HCT116 (cell line): ENCODE measurements around the gene SETD1A. TPM values are rescaled to one million over a fixed set of nuclear protein-coding genes. Genes with fewer than 3 reads are reported as not detected.
A peak's percentile ranks its signal among the peaks of the same experiment; 100 is the strongest.

Source experiments
- ATAC-seq: fragments of 200-7000 bp; cut with Tn5 transposase; 2 replicates; pipeline ENCODE4 v1.9.1; 2020; ENCODE audit warnings: mild to moderate bottlenecking, moderate library complexity
- BruUV-seq: library from RNA; stranded (reverse); fragments of 400-500 nt; replicated peaks from 2 replicates; lab custom pipeline; 2021; lab: Mats Ljungman, UMichigan
- CTCF ChIA-PET: fragments of 300-600 bp; sonication (Branson Sonifier 250); formaldehyde crosslinking; loops from one replicate; lab custom pipeline; 2021; ENCODE audit warnings: antibody characterized with exemption; lab: Charles Lee
- POLR2A ChIA-PET: fragments of 300-600, 350-600 bp; sonication (Branson Sonifier 250); formaldehyde crosslinking; loops from one replicate; lab custom pipeline; 2021; ENCODE audit warnings: antibody characterized with exemption; lab: Charles Lee
- RAD21 ChIA-PET, 2 experiments: fragments of 300-600 bp; sonication (Branson Sonifier 250); formaldehyde crosslinking; loops; one replicate each; lab custom pipeline; 2023; ENCODE audit warnings: low total read pairs in 2 of 2; ENCODE audit not compliant: uncharacterized antibody in 2 of 2, unreplicated experiment in 2 of 2, low non-redundant PET in 1 of 2; lab: Charles Lee
- DNase-seq: peaks from one replicate; pipeline ENCODE4 v3.0.0-alpha.2; 2010; ENCODE audit warnings: low read depth, low spot score
- H2AFZ ChIP-seq: fragments of 200-600 bp; shearing (Covaris generic), sonication (generic); 2 replicates; pipeline ENCODE4 v1.6.1; 2017; ENCODE audit warnings: low read depth, mixed run types, mixed read lengths, antibody characterized with exemption, low read length; ENCODE audit not compliant: poor library complexity, severe bottlenecking
- H3K27ac ChIP-seq: 2 replicates; pipeline ENCODE4 v1.5.1; 2012; ENCODE audit warnings: low read depth, low read length
- H3K27me3 ChIP-seq: fragments of 200-600 bp; sonication (generic); 2 replicates; pipeline ENCODE4 v1.6.1; 2016; ENCODE audit warnings: mixed run types, low read length, mixed read lengths; ENCODE audit not compliant: insufficient read depth
- H3K36me3 ChIP-seq, 2 experiments: fragments of 200-500 bp in 1 of 2; fragments of 200-600 bp in 1 of 2; sonication (Bioruptor generic) in 1 of 2; sonication (generic) in 1 of 2; 2 replicates each; pipeline versions ENCODE4 v1.5.1 to v1.6.1; 2014 to 2016; ENCODE audit warnings: low read length in 2 of 2, inconsistent platforms in 1 of 2, mixed read lengths in 1 of 2, mixed run types in 1 of 2; ENCODE audit not compliant: insufficient read depth in 2 of 2, control insufficient read depth in 1 of 2
- H3K4me1 ChIP-seq, 2 experiments: fragments of 200-600 bp in 1 of 2; sonication (generic) in 1 of 2; 2 replicates each; pipeline versions ENCODE4 v1.5.1 to v1.6.1; 2012 to 2017; ENCODE audit warnings: low read length in 2 of 2, inconsistent platforms in 1 of 2, mild to moderate bottlenecking in 1 of 2, mixed read lengths in 1 of 2, mixed run types in 1 of 2, moderate library complexity in 1 of 2; ENCODE audit not compliant: insufficient read depth in 2 of 2, control insufficient read depth in 1 of 2
- H3K4me2 ChIP-seq: fragments of 200-600 bp; sonication (generic); 2 replicates; pipeline ENCODE4 v1.6.1; 2017; ENCODE audit warnings: mixed run types, low read length, mixed read lengths
- H3K4me3 ChIP-seq, 2 experiments: fragments of 200-600 bp in 1 of 2; sonication (generic) in 1 of 2; replicated peaks in 1 of 2; 2 replicates each; pipeline ENCODE4 v1.5.1; 2011 to 2016; ENCODE audit warnings: low read length in 2 of 2, control low read depth in 1 of 2, low read depth in 1 of 2, mild to moderate bottlenecking in 1 of 2, mixed read lengths in 1 of 2, mixed run types in 1 of 2
- H3K79me2 ChIP-seq: fragments of 200-600 bp; sonication (generic); 2 replicates; pipeline ENCODE4 v1.6.1; 2017; ENCODE audit warnings: mild to moderate bottlenecking, mixed run types, low read length, moderate library complexity, mixed read lengths; ENCODE audit not compliant: insufficient read depth
- H3K9ac ChIP-seq: fragments of 200-600 bp; sonication (generic); 2 replicates; pipeline ENCODE4 v1.6.1; 2016; ENCODE audit warnings: low read length, mixed read lengths
- H3K9me2 ChIP-seq: fragments of 200-600 bp; sonication (generic), shearing (Covaris generic); 2 replicates; pipeline ENCODE4 v1.6.1; 2017; ENCODE audit warnings: mixed run types, mild to moderate bottlenecking, moderate library complexity; ENCODE audit not compliant: insufficient read depth
- H3K9me3 ChIP-seq, 2 experiments: fragments of 200-500 bp in 1 of 2; fragments of 200-600 bp in 1 of 2; sonication (Bioruptor generic) in 1 of 2; sonication (generic) in 1 of 2; 2 replicates each; pipeline ENCODE4 v1.6.1; 2014 to 2017; ENCODE audit warnings: low read length in 2 of 2, mixed read lengths in 2 of 2, inconsistent platforms in 1 of 2, low read depth in 1 of 2, mild to moderate bottlenecking in 1 of 2, mixed run types in 1 of 2, moderate library complexity in 1 of 2; ENCODE audit not compliant: control insufficient read depth in 1 of 2, insufficient read depth in 1 of 2
- H4K20me1 ChIP-seq: fragments of 200-600 bp; sonication (generic), shearing (Covaris generic); 2 replicates; pipeline ENCODE4 v1.6.1; 2017; ENCODE audit warnings: mixed run types, mild to moderate bottlenecking, moderate library complexity; ENCODE audit not compliant: insufficient read depth
- ATF3 ChIP-seq: IDR thresholded peaks from 2 replicates; pipeline ENCODE4 v1.6.1; 2012
- CBX3 ChIP-seq: IDR thresholded peaks from 2 replicates; pipeline ENCODE4 v1.6.1; 2012; ENCODE audit warnings: low read depth
- CEBPB ChIP-seq: IDR thresholded peaks from 2 replicates; pipeline ENCODE4 v1.6.1; 2012; ENCODE audit warnings: low read depth
- CTCF ChIP-seq, 3 experiments: fragments of 200-600 bp in 1 of 3; sonication (generic) in 1 of 3; IDR thresholded peaks in 2 of 3; conservative IDR thresholded peaks in 1 of 3; 2 replicates each; pipeline ENCODE4 v1.5.1; 2012 to 2017; ENCODE audit warnings: low read depth in 2 of 3, low read length in 2 of 3, antibody characterized with exemption in 1 of 3, borderline replicate concordance in 1 of 3, control low read depth in 1 of 3, mild to moderate bottlenecking in 1 of 3, mixed read lengths in 1 of 3, mixed run types in 1 of 3, moderate library complexity in 1 of 3; ENCODE audit not compliant: insufficient read depth in 1 of 3
- EGR1 ChIP-seq: IDR thresholded peaks from 2 replicates; pipeline ENCODE4 v1.6.1; 2012; ENCODE audit warnings: low read depth
- ELF1 ChIP-seq: IDR thresholded peaks from 2 replicates; pipeline ENCODE4 v1.6.1; 2012; ENCODE audit warnings: low read depth, borderline replicate concordance
- FOSL1 ChIP-seq: IDR thresholded peaks from 2 replicates; pipeline ENCODE4 v1.6.1; 2012; ENCODE audit warnings: low read depth
- JUND ChIP-seq: IDR thresholded peaks from 2 replicates; pipeline ENCODE4 v1.6.1; 2012
- POLR2A ChIP-seq: IDR thresholded peaks from 2 replicates; pipeline ENCODE4 v1.7.0; 2011; ENCODE audit warnings: borderline replicate concordance; ENCODE audit not compliant: insufficient read depth, insufficient read length; ENCODE audit errors: extremely low read depth
- POLR2AphosphoS5 ChIP-seq: IDR thresholded peaks from 2 replicates; pipeline ENCODE4 v1.6.1; 2011; ENCODE audit warnings: mild to moderate bottlenecking, low read depth, low read length, moderate library complexity
- SIN3A ChIP-seq: IDR thresholded peaks from 2 replicates; pipeline ENCODE4 v1.6.1; 2012; ENCODE audit warnings: low read depth
- SRF ChIP-seq: IDR thresholded peaks from 2 replicates; pipeline ENCODE4 v1.6.1; 2012; ENCODE audit warnings: low read depth
- TCF7L2 ChIP-seq: IDR thresholded peaks from 2 replicates; pipeline ENCODE4 v1.7.0; 2011; ENCODE audit warnings: borderline replicate concordance, inconsistent platforms; ENCODE audit not compliant: insufficient read depth, insufficient read length; ENCODE audit errors: extremely low read depth
- YY1 ChIP-seq: IDR thresholded peaks from 2 replicates; pipeline ENCODE4 v1.6.1; 2011; ENCODE audit warnings: low read length, low read depth, moderate library complexity, mild to moderate bottlenecking; ENCODE audit not compliant: insufficient replicate concordance; ENCODE audit errors: extremely low read depth
- ZBTB33 ChIP-seq: IDR thresholded peaks from 2 replicates; pipeline ENCODE4 v1.6.1; 2011; ENCODE audit warnings: mild to moderate bottlenecking, low read length, moderate library complexity; ENCODE audit not compliant: insufficient replicate concordance; ENCODE audit errors: extremely low read depth
- ZFX ChIP-seq: fragments of 450-650 bp; IDR thresholded peaks from 2 replicates; pipeline ENCODE4 v1.6.1; 2017
- ZNF274 ChIP-seq: fragments of 200-500 bp; sonication (Bioruptor generic); IDR thresholded peaks from 2 replicates; pipeline ENCODE4 v1.6.1; 2014; ENCODE audit warnings: mild to moderate bottlenecking, low read depth, low read length, inconsistent platforms
- intact Hi-C: fragments of 100-400 bp; cut with micrococcal nuclease; formaldehyde crosslinking; loops from 2 replicates; pipeline ENCODE4 v1.10.0; 2022
- total RNA-seq: library from RNA; stranded (reverse); gene quantifications from one replicate; pipeline ENCODE4 v1.2.1, GENCODE V29; 2021; ENCODE audit not compliant: unreplicated experiment
- TF ChIP-seq, protein P1 (sequence below): IDR thresholded peaks from 2 replicates; pipeline ENCODE4 v1.6.1; 2012

Gene SETD1A
- total RNA-seq, 1 experiment from 2014 or later: 26.9 TPM

DNA sequence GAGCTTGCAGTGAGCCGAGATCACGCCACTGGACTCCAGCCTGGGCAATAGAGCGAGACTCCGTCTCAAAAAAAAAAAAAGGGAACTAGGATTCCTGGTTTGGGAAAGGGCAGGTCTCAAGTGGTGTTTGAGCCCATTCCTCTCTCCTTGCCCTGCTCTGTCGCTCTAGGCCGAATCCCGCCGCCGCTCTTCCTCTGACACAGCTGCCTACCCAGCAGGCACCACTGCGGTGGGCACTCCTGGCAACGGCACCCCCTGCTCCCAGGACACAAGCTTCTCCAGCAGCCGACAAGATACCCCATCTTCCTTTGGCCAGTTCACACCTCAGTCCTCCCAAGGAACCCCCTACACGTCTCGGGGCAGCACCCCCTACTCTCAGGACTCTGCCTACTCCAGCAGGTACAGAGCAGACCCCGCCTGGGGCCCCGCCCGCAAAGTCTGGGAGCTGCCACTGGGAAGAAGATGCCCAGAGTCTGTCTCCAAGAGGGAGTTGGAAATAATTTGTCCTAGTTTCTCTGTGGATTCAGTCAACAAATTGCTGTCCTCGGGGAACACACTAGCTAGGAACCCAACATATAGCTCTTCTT, 6.5 kb downstream of the SETD1A start (continued):
- TF ChIP-seq CTCF (IDR thresholded peaks at IDR 0.05 in 2 of 3, conservative IDR thresholded peaks at IDR 0.05 in 1 of 3; ENCODE audit: borderline replicate concordance in 1 of 3, insufficient read depth in 1 of 3, low read depth in 2 of 3, low read length in 2 of 3) (no peak), ZBTB33 (no peak), ZNF274 (no peak)
- TF ChIP-seq, all 23 proteins: peak for 0

- CTCF ChIA-PET: no interaction called here
- TF ChIP-seq CTCF (IDR thresholded peaks at IDR 0.05 in 2 of 3, conservative IDR thresholded peaks at IDR 0.05 in 1 of 3; ENCODE audit: borderline replicate concordance in 1 of 3, insufficient read depth in 1 of 3, low read depth in 2 of 3, low read length in 2 of 3) (no peak), POLR2AphosphoS5 (no peak), EGR1 (no peak), FOSL1 (no peak), ZFX (no peak), SRF (no peak), SIN3A (no peak), ATF3 (no peak), TCF7L2 (no peak), JUND (no peak), ELF1 (no peak), POLR2A (no peak), CBX3 (no peak), YY1 (no peak), CEBPB (no peak), ZNF274 (no peak)
- TF ChIP-seq, protein P1, sequence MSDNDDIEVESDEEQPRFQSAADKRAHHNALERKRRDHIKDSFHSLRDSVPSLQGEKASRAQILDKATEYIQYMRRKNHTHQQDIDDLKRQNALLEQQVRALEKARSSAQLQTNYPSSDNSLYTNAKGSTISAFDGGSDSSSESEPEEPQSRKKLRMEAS: no peak
Measured at GRCh38 chr16:30964574-30965226, 7.1 kb downstream of the SETD1A start.

More at GRCh38 chr16:30964574-30965226, 7.1 kb downstream of the SETD1A start:
- Histone ChIP-seq H3K27me3 (no peaks in the 10 kb centered on the region), H2AFZ (no peak overlapping the region), H3K9me3 (no peaks in the 10 kb centered on the region), H3K4me1 (no peaks in the 10 kb centered on the region), H3K9me2 (no peaks in the 10 kb centered on the region), H3K9ac (no peak overlapping the region), H3K36me3 (peaks cover 64 to 69% of the 10 kb centered on the region in 2 experiments), H3K4me2 (no peak overlapping the region), H3K27ac (no peak overlapping the region), H4K20me1 (no peaks in the 10 kb centered on the region), H3K79me2 (peaks cover 13% of the 10 kb centered on the region), H3K4me3 (no peak overlapping the region)
- no TSS peak for BruUV-seq
- intact Hi-C loops: no loop called here
- ChIA-PET POLR2A (no interaction called here), RAD21 (no interaction called here)
- ATAC-seq (0 out of 2 replicates have a peak, but pooled peaks have one; percentile 27), DNase-seq (no peak)
